Prostate gland (tissue), 2 donors: Measurements from ENCODE around the gene ZNF264.

ENCODE experiments used
- POLR2A ChIP-seq: fragments of 450-650 bp; IDR thresholded peaks from one replicate; pipeline ENCODE4 v1.6.1; 2016; ENCODE audit warnings: antibody characterized with exemption, mild to moderate bottlenecking
- POLR2AphosphoS5 ChIP-seq: sonication (generic); formaldehyde crosslinking; IDR thresholded peaks from one replicate; pipeline ENCODE4 v1.6.1; 2017; ENCODE audit warnings: antibody characterized with exemption
- TF ChIP-seq, protein P1 (sequence below), 4 experiments: fragments of 200-600 bp in 2 of 4; fragments of 450-650 bp in 2 of 4; sonication (generic) in 2 of 4; IDR thresholded peaks; 1 replicate in 3 of 4; 2 replicates in 1 of 4; pipeline ENCODE4 v1.5.1; 2016 to 2019; ENCODE audit warnings: antibody characterized with exemption in 4 of 4, mild to moderate bottlenecking in 2 of 4, moderate library complexity in 2 of 4

DNA sequence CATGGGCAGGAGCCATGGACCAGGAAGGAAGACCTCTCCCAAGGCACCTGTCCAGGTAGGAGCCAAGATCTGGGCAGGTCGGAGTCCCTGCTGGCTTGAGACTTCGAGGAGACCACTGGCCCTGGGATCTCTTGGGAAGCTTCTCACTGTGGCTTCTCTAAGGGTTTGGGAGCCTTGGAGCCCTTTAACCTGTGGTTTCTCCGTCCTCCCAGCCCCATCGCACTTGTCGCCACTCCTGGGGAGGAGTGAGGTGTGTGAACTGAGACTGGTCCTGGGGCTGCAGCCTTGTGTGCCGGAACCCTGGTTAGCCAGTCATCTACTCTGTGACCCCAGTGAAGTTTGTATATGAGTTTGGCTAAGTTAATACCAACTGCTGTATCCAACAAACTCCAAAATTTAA, 57.3 kb downstream of the ZNF264 start:
- TF ChIP-seq, protein P1, sequence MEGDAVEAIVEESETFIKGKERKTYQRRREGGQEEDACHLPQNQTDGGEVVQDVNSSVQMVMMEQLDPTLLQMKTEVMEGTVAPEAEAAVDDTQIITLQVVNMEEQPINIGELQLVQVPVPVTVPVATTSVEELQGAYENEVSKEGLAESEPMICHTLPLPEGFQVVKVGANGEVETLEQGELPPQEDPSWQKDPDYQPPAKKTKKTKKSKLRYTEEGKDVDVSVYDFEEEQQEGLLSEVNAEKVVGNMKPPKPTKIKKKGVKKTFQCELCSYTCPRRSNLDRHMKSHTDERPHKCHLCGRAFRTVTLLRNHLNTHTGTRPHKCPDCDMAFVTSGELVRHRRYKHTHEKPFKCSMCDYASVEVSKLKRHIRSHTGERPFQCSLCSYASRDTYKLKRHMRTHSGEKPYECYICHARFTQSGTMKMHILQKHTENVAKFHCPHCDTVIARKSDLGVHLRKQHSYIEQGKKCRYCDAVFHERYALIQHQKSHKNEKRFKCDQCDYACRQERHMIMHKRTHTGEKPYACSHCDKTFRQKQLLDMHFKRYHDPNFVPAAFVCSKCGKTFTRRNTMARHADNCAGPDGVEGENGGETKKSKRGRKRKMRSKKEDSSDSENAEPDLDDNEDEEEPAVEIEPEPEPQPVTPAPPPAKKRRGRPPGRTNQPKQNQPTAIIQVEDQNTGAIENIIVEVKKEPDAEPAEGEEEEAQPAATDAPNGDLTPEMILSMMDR (IDR thresholded peaks at IDR 0.05), result no peak
- TF ChIP-seq POLR2A (no peak), POLR2AphosphoS5 (no peak)
